Activated CD4-positive, CD25-positive, alpha-beta regulatory T cell (primary cell): ENCODE data around the gene FSIP2.
"Not testable (repeated sequence)": the region's sequence is repeated elsewhere in the genome, so short reads cannot be mapped to it uniquely, and the experiment has no call there.

Experiments
- DNase-seq, 4 experiments: peaks; one replicate each; lab custom pipeline; 2025; lab: John Stamatoyannopoulos, UW

FSIP2 gene

GRCh38 chr2:185807351-185807750 lies 68.7 kb downstream of the FSIP2 start:
- no peak for DNase-seq

GRCh38 chr2:185811580-185811979 lies 73.0 kb downstream of the FSIP2 start:
- no peak for DNase-seq

GRCh38 chr2:185813707-185814106 lies 75.1 kb downstream of the FSIP2 start:
- DNase-seq = no peak

GRCh38 chr2:185817991-185818390 lies 79.4 kb downstream of the FSIP2 start:
- no peak for DNase-seq

GRCh38 chr2:185821467-185821866 lies 82.9 kb downstream of the FSIP2 start:
- no peak for DNase-seq

GRCh38 chr2:185823773-185824172 lies 85.2 kb downstream of the FSIP2 start:
- no peak for DNase-seq

- DNase-seq = no peak
These were observed 87.0 kb downstream of the FSIP2 start for GRCh38 chr2:185825557-185825956.

- DNase-seq = no peak
These were observed 89.7 kb downstream of the FSIP2 start for GRCh38 chr2:185828326-185828725.

GRCh38 chr2:185833864-185834263 lies 95.3 kb downstream of the FSIP2 start:
- no peak for DNase-seq

GRCh38 chr2:185835974-185836373 lies 97.4 kb downstream of the FSIP2 start:
- no peak for DNase-seq

GRCh38 chr2:185854885-185855284 lies 116.3 kb downstream of the FSIP2 start:
- DNase-seq = no peak

GRCh38 chr2:185857691-185858090 lies 119.1 kb downstream of the FSIP2 start:
- no peak for DNase-seq

GRCh38 chr2:185859506-185859905 lies 120.9 kb downstream of the FSIP2 start:
- no peak for DNase-seq

- DNase-seq = no peak
These were observed 121.7 kb downstream of the FSIP2 start for GRCh38 chr2:185860321-185860720.

GRCh38 chr2:185862657-185863398 lies 124.2 kb downstream of the FSIP2 start:
- DNase-seq = no peak

- not testable (repeated sequence) for DNase-seq
These were observed 126.1 kb downstream of the FSIP2 start for GRCh38 chr2:185864468-185865260.

GRCh38 chr2:185875136-185875931 lies 136.7 kb downstream of the FSIP2 start:
- DNase-seq = no peak

GRCh38 chr2:185876234-185876633 lies 137.6 kb downstream of the FSIP2 start:
- DNase-seq = no peak

GRCh38 chr2:185880396-185880795 lies 141.8 kb downstream of the FSIP2 start:
- no peak for DNase-seq
